B cell (primary cell): ENCODE measurements around the gene WASHC4. TPM values are rescaled to one million over a fixed set of nuclear protein-coding genes. Genes with fewer than 3 reads are reported as not detected.
A peak's percentile ranks its signal among the peaks of the same experiment; 100 is the strongest.

ENCODE experiments used
- ATAC-seq: fragments of 200-7000 bp; cut with Tn5 transposase; one replicate; pipeline ENCODE4 v1.10.0; 2021; ENCODE audit warnings: low read depth, mild to moderate bottlenecking, moderate number of reproducible peaks, moderate library complexity
- CTCF ChIA-PET: fragments of 350-600 bp; sonication (Branson Sonifier 250); formaldehyde crosslinking; loops from one replicate; lab custom pipeline; 2021; ENCODE audit warnings: antibody characterized with exemption, inconsistent platforms; lab: Charles Lee
- POLR2A ChIA-PET: fragments of 350-600 bp; sonication (Branson Sonifier 250); formaldehyde crosslinking; loops from one replicate; lab custom pipeline; 2021; ENCODE audit warnings: antibody characterized with exemption; lab: Charles Lee
- DNase-seq: peaks from one replicate; pipeline ENCODE4 v3.0.0; 2013
- H2AFZ ChIP-seq: 2 replicates; pipeline ENCODE4 v1.6.1; 2012; ENCODE audit warnings: mild to moderate bottlenecking, low read depth, low read length; ENCODE audit not compliant: insufficient read depth, poor library complexity, severe bottlenecking
- H3K27ac ChIP-seq, 2 donors: 1 replicate in 1 of 2; 2 replicates in 1 of 2; pipeline ENCODE4 v1.5.1; 2012 to 2013; ENCODE audit warnings: low read length in 2 of 2, mild to moderate bottlenecking in 2 of 2, moderate library complexity in 1 of 2
- H3K27me3 ChIP-seq, 4 experiments: fragments of 200-600 bp in 1 of 4; sonication (generic) in 1 of 4; replicated peaks in 1 of 4; 1 replicate in 2 of 4; 2 replicates in 2 of 4; pipeline versions ENCODE4 v1.6.1 to v1.7.0; 2013 to 2016; ENCODE audit warnings: low read length in 3 of 4, mild to moderate bottlenecking in 2 of 4, mixed read lengths in 1 of 4, moderate library complexity in 1 of 4; ENCODE audit not compliant: insufficient read depth in 4 of 4, control insufficient read depth in 3 of 4; ENCODE audit errors: control extremely low read depth in 1 of 4
- H3K36me3 ChIP-seq, 2 experiments: replicated peaks in 1 of 2; 1 replicate in 1 of 2; 2 replicates in 1 of 2; pipeline versions ENCODE4 v1.6.1 to v1.7.1; 2013; ENCODE audit warnings: low read length in 1 of 2; ENCODE audit not compliant: insufficient read depth in 2 of 2, control insufficient read depth in 1 of 2; ENCODE audit errors: control extremely low read depth in 1 of 2, extremely low read depth in 1 of 2
- H3K4me1 ChIP-seq, 2 donors: fragments of 200-600 bp in 1 of 2; sonication (generic) in 1 of 2; 1 replicate in 1 of 2; 2 replicates in 1 of 2; pipeline versions ENCODE4 v1.5.1 to v1.6.1; 2013 to 2017; ENCODE audit warnings: low read length in 2 of 2; ENCODE audit not compliant: control insufficient read depth in 2 of 2, insufficient read depth in 2 of 2
- H3K4me2 ChIP-seq: replicated peaks from 2 replicates; pipeline ENCODE3; 2012; ENCODE audit warnings: mild to moderate bottlenecking, low read depth, low read length; ENCODE audit not compliant: poor library complexity, severe bottlenecking
- H3K4me3 ChIP-seq, 5 experiments: fragments of 200-600 bp in 1 of 5; sonication (generic) in 1 of 5; 1 replicate in 3 of 5; 2 replicates in 2 of 5; pipeline versions ENCODE4 v1.5.1 to v1.7.0; 2011 to 2016; ENCODE audit warnings: low read length in 4 of 5, mild to moderate bottlenecking in 4 of 5, low read depth in 2 of 5, control low read depth in 1 of 5, moderate library complexity in 1 of 5; ENCODE audit not compliant: insufficient read depth in 1 of 5; ENCODE audit errors: control extremely low read depth in 1 of 5, extremely low read depth in 1 of 5
- H3K79me2 ChIP-seq: fragments of 200-600 bp; sonication (generic); one replicate; pipeline ENCODE4 v1.6.0; 2016; ENCODE audit warnings: low read length; ENCODE audit not compliant: control insufficient read depth, insufficient read depth
- H3K9ac ChIP-seq: fragments of 200-600 bp; sonication (generic); 2 replicates; pipeline ENCODE4 v1.6.1; 2017; ENCODE audit warnings: mild to moderate bottlenecking, low read length, moderate library complexity
- H3K9me3 ChIP-seq, 3 donors: one replicate each; pipeline versions ENCODE4 v1.6.1 to v1.7.1; 2013; ENCODE audit warnings: low read length in 2 of 3; ENCODE audit not compliant: control insufficient read depth in 2 of 3, insufficient read depth in 1 of 3; ENCODE audit errors: control extremely low read depth in 1 of 3
- H4K20me1 ChIP-seq: 2 replicates; pipeline ENCODE4 v1.6.0; 2012; ENCODE audit warnings: mild to moderate bottlenecking, low read length; ENCODE audit not compliant: insufficient read depth, control insufficient read depth, poor library complexity, severe bottlenecking
- H3K27ac Mint-ChIP-seq: one replicate; pipeline ENCODE4 v1.8.0; 2021; ENCODE audit warnings: mixed read lengths
- H3K27me3 Mint-ChIP-seq: one replicate; pipeline ENCODE4 v1.8.0; 2021; ENCODE audit warnings: mixed read lengths
- H3K4me1 Mint-ChIP-seq: one replicate; pipeline ENCODE4 v1.8.0; 2021; ENCODE audit warnings: mixed read lengths
- H3K4me3 Mint-ChIP-seq: one replicate; pipeline ENCODE4 v1.8.0; 2021; ENCODE audit warnings: mixed read lengths
- H3K9me3 Mint-ChIP-seq: one replicate; pipeline ENCODE4 v1.8.0; 2022; ENCODE audit warnings: mixed read lengths; ENCODE audit not compliant: insufficient read depth
- EZH2 ChIP-seq: IDR thresholded peaks from 2 replicates; pipeline ENCODE4 v1.6.1; 2012; ENCODE audit warnings: borderline replicate concordance, low read depth, mild to moderate bottlenecking, moderate library complexity, low read length; ENCODE audit not compliant: insufficient read depth, poor library complexity, severe bottlenecking
- WGBS: methylation state at CpG from one replicate; pipeline ENCODE4 v1.1.5; 2013; ENCODE audit warnings: missing lambda C conversion rate; ENCODE audit not compliant: insufficient coverage; 5-methylcytosine and 5-hydroxymethylcytosine counted together
- intact Hi-C: fragments of 100-400 bp; cut with micrococcal nuclease; formaldehyde crosslinking; loops from one replicate; pipeline ENCODE4 v1.10.0; 2022
- polyA plus RNA-seq: library from polyadenylated mRNA; depleted of rRNA; stranded (reverse); fragments of >200 nt; gene quantifications from 2 replicates; pipeline ENCODE4 v1.2.3, GENCODE V29; 2012
- total RNA-seq, 2 donors: library from RNA; stranded (reverse); fragments of 120-200 nt in 1 of 2; gene quantifications; 1 replicate in 1 of 2; 2 replicates in 1 of 2; pipeline versions ENCODE4 v1.2.3 to v1.2.4, GENCODE V29; 2013 to 2022
- TF ChIP-seq, protein P1 (sequence below): fragments of 200-600 bp; IDR thresholded peaks from one replicate; pipeline ENCODE4 v1.8.0; 2022; ENCODE audit warnings: antibody characterized with exemption, mild to moderate bottlenecking

WASHC4 gene
- total and polyA plus RNA-seq, 2 donors (not counting 1 experiment from before 2014, with no cell fraction given) = 55.2 to 240 TPM

DNA sequence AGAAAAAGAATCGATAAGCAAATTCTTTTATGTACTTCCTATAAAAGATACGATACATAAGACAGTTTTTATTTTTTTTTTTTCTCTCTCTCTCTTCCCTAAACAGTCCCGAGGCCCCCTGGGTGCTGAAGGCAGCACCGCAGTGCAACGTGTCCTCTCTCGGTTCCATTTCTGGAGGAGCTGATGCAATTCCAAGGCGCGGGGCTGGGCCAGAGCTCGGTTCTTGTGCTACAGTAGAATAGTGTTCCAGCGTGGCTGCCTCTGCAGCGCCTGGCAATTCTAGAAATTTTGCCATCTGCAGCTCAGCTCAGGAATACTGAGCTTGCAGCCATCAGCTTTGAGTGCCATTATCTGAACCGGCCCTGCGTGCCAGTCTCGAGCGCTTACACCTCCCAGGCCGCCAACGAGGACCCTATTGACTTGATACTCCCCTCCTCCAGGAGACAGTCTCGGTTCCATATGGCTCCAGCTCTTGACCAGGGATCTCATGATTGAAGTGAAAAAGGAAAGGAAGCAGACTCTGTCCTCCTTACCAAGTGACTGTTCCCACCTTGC lies 23.9 kb upstream of the WASHC4 start:
- no peaks in the 10 kb centered on the region for H3K79me2 ChIP-seq
- H4K20me1 ChIP-seq = no peaks in the 10 kb centered on the region
- Mint-ChIP-seq H3K4me1 (peaks cover 11% of the 10 kb centered on the region), H3K4me3 (peak overlapping the region; percentile 86), H3K9me3 (no peaks in the 10 kb centered on the region), H3K27me3 (peaks cover 31% of the 10 kb centered on the region), H3K27ac (peak overlapping the region; percentile 54)
- peak overlapping the region; percentile 66 for H2AFZ ChIP-seq
- peak overlapping the region; percentile 15 to 47 (median 39) for H3K4me3 ChIP-seq
- peaks cover 0 to 10% (median 3%) of the 10 kb centered on the region in 4 experiments for H3K27me3 ChIP-seq
- peaks cover 11% of the 10 kb centered on the region in 2 donors for H3K4me1 ChIP-seq
- ATAC-seq (no peak), DNase-seq (peak; percentile 29)
- peak overlapping the region; percentile 78 for H3K4me2 ChIP-seq
- ChIA-PET POLR2A (no interaction called here), CTCF (interaction anchor here (0.6 kb wide), 1 partner anchor 758 kb away, joined by 6 read pairs; no protein-coding TSS in a partner anchor)
- no peak overlapping the region for H3K27ac ChIP-seq
- H3K36me3 ChIP-seq = no peaks in the 10 kb centered on the region
- intact Hi-C loops = loop anchor here (2.0 kb wide), 1 partner anchor 23 kb away; the partner anchor contains the start of gene WASHC4
- WGBS = 8% methylated on average over 13 of the region's 18 CpGs
- H3K9me3 ChIP-seq = peaks cover 0 to 15% (median 0%) of the 10 kb centered on the region in 3 donors
- TF ChIP-seq, protein P1, sequence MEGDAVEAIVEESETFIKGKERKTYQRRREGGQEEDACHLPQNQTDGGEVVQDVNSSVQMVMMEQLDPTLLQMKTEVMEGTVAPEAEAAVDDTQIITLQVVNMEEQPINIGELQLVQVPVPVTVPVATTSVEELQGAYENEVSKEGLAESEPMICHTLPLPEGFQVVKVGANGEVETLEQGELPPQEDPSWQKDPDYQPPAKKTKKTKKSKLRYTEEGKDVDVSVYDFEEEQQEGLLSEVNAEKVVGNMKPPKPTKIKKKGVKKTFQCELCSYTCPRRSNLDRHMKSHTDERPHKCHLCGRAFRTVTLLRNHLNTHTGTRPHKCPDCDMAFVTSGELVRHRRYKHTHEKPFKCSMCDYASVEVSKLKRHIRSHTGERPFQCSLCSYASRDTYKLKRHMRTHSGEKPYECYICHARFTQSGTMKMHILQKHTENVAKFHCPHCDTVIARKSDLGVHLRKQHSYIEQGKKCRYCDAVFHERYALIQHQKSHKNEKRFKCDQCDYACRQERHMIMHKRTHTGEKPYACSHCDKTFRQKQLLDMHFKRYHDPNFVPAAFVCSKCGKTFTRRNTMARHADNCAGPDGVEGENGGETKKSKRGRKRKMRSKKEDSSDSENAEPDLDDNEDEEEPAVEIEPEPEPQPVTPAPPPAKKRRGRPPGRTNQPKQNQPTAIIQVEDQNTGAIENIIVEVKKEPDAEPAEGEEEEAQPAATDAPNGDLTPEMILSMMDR = no peak
- no peak for TF ChIP-seq EZH2
- H3K9ac ChIP-seq = peak overlapping the region; percentile 47
